Vagina (tissue), 2 donors: Measurements from ENCODE around the gene PITPNM2.

Experiments used
- POLR2A ChIP-seq, 2 donors: fragments of 450-650 bp; IDR thresholded peaks; one replicate each; pipeline ENCODE4 v1.6.1; 2017; ENCODE audit warnings: antibody characterized with exemption in 2 of 2, mild to moderate bottlenecking in 2 of 2, moderate library complexity in 2 of 2
- TF ChIP-seq, protein P1 (sequence below), 3 experiments: fragments of 450-650 bp in 2 of 3; fragments of 200-600 bp in 1 of 3; sonication (generic) in 1 of 3; IDR thresholded peaks; one replicate each; pipeline ENCODE4 v1.5.1; 2017 to 2019; ENCODE audit warnings: antibody characterized with exemption in 3 of 3, mild to moderate bottlenecking in 2 of 3, moderate library complexity in 2 of 3

DNA sequence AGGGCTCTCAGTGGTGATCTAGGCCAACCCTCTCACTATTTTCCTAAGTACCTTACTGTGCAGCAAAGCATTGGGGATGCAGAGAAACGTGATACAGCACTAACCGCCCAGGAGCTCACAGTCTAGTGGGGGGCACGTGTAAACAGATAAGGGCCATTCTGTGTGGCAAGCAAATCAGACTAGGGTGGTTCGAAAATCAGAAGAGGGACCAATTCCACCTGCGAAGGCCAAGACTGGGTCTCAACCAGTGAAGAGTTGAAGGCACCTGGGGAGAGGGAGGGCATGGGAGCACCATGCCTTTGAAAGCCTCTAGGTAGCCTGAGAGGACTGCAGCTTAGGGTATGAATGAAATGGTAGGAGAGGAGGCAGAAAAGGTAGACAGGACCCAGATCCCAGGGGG lies 2.2 kb downstream of the PITPNM2 start:
- TF ChIP-seq, protein P1, sequence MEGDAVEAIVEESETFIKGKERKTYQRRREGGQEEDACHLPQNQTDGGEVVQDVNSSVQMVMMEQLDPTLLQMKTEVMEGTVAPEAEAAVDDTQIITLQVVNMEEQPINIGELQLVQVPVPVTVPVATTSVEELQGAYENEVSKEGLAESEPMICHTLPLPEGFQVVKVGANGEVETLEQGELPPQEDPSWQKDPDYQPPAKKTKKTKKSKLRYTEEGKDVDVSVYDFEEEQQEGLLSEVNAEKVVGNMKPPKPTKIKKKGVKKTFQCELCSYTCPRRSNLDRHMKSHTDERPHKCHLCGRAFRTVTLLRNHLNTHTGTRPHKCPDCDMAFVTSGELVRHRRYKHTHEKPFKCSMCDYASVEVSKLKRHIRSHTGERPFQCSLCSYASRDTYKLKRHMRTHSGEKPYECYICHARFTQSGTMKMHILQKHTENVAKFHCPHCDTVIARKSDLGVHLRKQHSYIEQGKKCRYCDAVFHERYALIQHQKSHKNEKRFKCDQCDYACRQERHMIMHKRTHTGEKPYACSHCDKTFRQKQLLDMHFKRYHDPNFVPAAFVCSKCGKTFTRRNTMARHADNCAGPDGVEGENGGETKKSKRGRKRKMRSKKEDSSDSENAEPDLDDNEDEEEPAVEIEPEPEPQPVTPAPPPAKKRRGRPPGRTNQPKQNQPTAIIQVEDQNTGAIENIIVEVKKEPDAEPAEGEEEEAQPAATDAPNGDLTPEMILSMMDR (IDR thresholded peaks at IDR 0.05): no peak
- TF ChIP-seq POLR2A (IDR thresholded peaks at IDR 0.05): no peak
